Brain microvascular endothelial cell (primary cell): ENCODE data around the gene FOXK1.
A peak's percentile ranks its signal among the peaks of the same experiment; 100 is the strongest.

Experiments
- DNase-seq: peaks from one replicate; pipeline ENCODE4 v3.0.0-alpha.2; 2020
- H3K27ac ChIP-seq: fragments of 250-450 bp; sonication (Bioruptor Pico); 2 replicates; pipeline ENCODE4 v1.5.1; 2020; ENCODE audit warnings: mild to moderate bottlenecking, moderate library complexity
- H3K27me3 ChIP-seq: fragments of 250-450 bp; sonication (Bioruptor Pico); replicated peaks from 2 replicates; pipeline ENCODE4 v1.5.1; 2020; ENCODE audit warnings: mild to moderate bottlenecking
- H3K36me3 ChIP-seq: fragments of 250-450 bp; sonication (Bioruptor Pico); replicated peaks from 2 replicates; pipeline ENCODE4 v1.5.1; 2020; ENCODE audit warnings: mild to moderate bottlenecking
- H3K4me3 ChIP-seq: 2 replicates; pipeline ENCODE4 v1.5.1; 2011; ENCODE audit warnings: low read depth, mild to moderate bottlenecking, control low read depth, low read length, moderate library complexity
- CTCF ChIP-seq: IDR thresholded peaks from 2 replicates; pipeline ENCODE4 v1.5.1; 2011; ENCODE audit warnings: low read depth, mild to moderate bottlenecking, moderate library complexity, low read length, control low read depth, inconsistent platforms; ENCODE audit errors: missing control alignments
- in situ Hi-C: cut with HindIII; loops from 2 replicates; pipeline ENCODE4 v1.10.0; 2017; ENCODE audit warnings: low sequenced_read_pairs, low pct_ligation_motif_present

FOXK1 gene

GRCh38 chr7:4747746-4748145 is 65.7 kb downstream of the FOXK1 start:
- H3K27ac ChIP-seq = peak overlapping the region; percentile 99
- H3K27me3 ChIP-seq = no peaks in the 10 kb centered on the region
- peaks cover 15% of the 10 kb centered on the region for H3K36me3 ChIP-seq
- no peak overlapping the region for H3K4me3 ChIP-seq
- no peak for DNase-seq
- in situ Hi-C loops = no loop called here
- no peak for TF ChIP-seq CTCF

DNA sequence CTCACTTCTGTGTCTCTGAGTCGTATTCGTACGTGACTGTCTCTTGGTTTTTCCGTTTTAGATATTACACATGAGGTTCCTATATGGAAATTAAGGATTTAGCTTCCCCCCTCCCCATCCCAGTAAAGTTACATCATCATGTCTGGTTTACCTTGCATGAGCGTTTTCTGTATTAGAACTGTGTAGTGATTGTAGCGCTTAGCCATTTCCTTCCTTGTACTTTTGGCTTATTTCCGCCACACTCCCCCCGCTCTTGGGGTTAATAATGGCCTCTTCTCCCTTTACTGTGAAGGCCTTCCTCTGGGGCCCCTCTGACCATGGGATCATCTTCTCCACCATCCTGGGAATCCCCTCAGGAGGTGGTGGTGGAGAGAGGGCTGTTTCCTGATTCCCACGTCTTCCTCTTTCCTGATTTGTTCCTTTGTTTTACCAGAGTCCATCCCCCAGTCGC is 66.2 kb downstream of the FOXK1 start:
- no peaks in the 10 kb centered on the region for H3K27me3 ChIP-seq
- H3K27ac ChIP-seq = peak overlapping the region; percentile 99
- no peak overlapping the region for H3K4me3 ChIP-seq
- TF ChIP-seq CTCF = no peak
- DNase-seq = no peak
- H3K36me3 ChIP-seq = peaks cover 13% of the 10 kb centered on the region
- in situ Hi-C loops = no loop called here

- Histone ChIP-seq H3K4me3 (no peak overlapping the region), H3K27me3 (no peaks in the 10 kb centered on the region), H3K36me3 (peaks cover 23% of the 10 kb centered on the region), H3K27ac (no peak overlapping the region)
- TF ChIP-seq CTCF = no peak
- no peak for DNase-seq
- in situ Hi-C loops = no loop called here
These were observed 67.3 kb downstream of the FOXK1 start for GRCh38 chr7:4749363-4749762.

DNA sequence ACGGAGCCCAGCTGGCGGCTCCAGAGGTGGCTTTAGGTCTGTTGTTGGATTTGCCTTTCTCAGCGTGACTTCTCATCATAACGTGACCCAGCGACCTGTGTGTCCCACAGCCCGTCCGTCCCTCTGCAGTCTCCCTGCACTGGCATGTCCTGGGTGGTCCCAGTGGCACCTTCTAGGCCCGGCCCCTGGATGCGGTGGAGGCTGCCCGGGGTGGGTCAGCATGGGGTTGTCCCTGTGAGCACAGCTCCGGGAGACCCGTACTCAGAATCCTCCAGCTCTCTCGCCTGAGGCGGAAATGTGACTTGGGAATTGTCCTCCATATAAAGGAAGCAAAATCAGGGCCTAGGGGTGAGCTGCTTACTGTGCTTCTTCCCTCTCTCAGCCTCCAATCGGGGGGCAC is 67.7 kb downstream of the FOXK1 start:
- in situ Hi-C loops = no loop called here
- no peak overlapping the region for H3K27ac ChIP-seq
- DNase-seq = no peak
- no peaks in the 10 kb centered on the region for H3K27me3 ChIP-seq
- no peak overlapping the region for H3K4me3 ChIP-seq
- peaks cover 27% of the 10 kb centered on the region for H3K36me3 ChIP-seq
- TF ChIP-seq CTCF = no peak

GRCh38 chr7:4751398-4751947 is 69.4 kb downstream of the FOXK1 start:
- TF ChIP-seq CTCF = no peak
- Histone ChIP-seq H3K36me3 (peaks cover 42% of the 10 kb centered on the region), H3K4me3 (no peak overlapping the region), H3K27me3 (no peaks in the 10 kb centered on the region), H3K27ac (peak overlapping the region; percentile 9)
- in situ Hi-C loops = no loop called here
- DNase-seq = no peak
